ENCODE data around the gene METAP1D.
"Not testable (repeated sequence)": the region's sequence is repeated elsewhere in the genome, so short reads cannot be mapped to it uniquely, and the experiment has no call there.

Gene METAP1D

DNA sequence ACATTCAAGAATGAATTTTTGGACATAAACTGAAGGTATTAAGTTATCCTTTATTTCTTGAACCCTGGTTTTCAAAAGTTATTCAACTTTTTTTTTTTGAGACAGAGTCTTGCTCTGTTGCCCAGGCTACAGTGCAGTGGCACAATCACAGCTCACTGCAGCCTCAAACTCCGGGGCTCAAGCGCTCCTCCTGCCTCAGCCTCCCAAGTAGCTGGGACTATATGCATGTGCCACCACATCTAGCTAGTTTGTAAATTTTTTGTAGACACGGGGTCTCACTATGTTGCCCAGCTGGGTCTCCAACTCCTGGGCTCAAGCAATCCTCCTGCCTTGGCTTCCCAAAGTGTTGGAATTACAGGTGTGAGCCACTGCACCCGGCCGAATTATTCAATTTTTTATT, 2.7 kb upstream of the METAP1D start:
- not testable (repeated sequence) for DNase-seq (ENCODE audit: low spot score)

DNA sequence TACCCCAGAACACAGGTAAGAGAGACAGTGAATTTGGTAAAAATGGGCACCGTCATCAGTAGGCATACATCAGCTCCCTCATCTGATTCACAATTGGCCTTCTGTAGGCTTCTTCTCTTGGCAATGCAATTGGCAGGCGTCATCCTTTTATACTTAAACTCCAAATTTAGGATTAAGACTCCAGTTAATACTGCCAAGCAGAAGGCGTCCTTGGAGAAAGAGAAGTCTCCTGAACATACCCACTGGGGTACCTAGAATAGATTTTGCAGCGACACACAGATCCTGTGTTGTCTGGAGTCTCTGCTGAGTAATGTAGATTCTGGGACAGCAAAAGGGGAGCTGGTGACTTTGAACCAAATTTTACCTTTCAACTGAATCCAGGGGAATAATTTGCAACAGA, 592 bp upstream of the METAP1D start:
- DNase-seq (ENCODE audit: low spot score): no peak

DNA sequence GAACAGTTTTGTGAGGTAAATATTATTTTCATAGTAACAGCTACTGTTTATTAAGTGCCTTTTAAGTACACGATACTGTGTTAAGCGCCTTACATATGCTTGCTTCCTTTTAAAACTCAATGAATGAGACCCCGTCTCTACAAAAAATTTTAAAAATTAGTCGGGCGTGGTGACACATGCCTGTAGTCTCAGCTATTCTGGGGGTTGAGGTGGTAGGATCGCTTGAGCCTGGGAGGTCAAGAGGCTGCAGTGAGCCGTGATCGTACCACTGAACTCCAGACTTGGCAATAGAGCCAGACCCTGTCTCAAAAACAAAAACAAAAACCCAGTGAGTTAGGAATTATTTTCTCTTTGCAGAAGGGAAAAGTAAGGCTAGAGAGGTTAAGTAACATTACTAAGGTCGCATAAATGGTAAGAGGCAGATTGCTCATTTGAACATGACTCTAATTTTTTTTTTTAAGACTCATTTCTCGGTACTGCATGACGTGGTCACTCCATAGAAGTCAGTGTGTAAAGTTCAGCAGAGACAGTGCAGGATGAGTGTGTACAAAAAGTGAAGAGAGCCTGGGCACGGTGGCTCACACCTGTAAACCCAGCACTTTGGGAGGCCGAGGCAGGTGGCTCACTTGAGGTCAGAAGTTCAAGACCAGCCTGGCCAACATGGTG, 1.1 kb downstream of the METAP1D start:
- no peak for DNase-seq (ENCODE audit: low spot score)

DNA sequence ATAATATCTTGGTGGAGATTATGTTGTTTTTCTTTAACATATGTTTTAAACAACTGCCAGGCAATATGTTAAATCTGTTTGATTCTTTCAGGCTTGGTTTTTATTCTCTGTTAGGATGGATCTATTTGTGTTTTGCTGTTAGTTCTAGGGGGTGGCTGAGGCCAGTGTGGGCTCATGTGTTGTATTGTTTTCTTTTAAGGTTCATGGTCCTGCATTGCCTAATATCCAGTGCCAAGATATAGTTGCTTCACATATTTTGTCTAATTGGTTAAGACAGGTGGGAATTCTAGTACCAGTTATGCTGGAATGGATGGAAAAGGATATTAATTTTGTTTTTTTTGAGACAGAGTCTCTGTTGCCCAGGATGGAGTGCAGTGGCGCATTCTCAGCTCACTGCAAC, 7.6 kb downstream of the METAP1D start:
- DNase-seq (ENCODE audit: low spot score): no peak

DNA sequence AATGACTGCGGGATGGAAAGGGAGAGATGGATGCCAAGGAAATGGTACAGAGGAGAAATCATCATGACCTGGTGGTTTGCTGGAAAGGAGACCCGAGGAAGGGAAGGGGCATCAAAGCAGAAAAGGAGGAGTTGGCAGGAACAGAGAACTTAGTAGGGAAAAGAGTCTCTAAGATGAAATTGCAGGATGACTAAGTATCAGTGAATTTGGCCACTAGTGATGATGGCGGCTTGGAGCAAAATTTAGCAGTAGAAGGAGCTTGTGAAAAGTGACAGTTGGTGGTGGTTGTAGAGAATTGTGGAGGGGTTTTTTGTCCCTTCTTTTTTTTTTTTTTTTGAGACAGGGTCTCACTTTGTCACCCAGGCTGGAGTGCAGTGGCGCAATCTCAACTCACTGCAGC, 10.1 kb downstream of the METAP1D start:
- DNase-seq (ENCODE audit: low spot score): no peak

DNA sequence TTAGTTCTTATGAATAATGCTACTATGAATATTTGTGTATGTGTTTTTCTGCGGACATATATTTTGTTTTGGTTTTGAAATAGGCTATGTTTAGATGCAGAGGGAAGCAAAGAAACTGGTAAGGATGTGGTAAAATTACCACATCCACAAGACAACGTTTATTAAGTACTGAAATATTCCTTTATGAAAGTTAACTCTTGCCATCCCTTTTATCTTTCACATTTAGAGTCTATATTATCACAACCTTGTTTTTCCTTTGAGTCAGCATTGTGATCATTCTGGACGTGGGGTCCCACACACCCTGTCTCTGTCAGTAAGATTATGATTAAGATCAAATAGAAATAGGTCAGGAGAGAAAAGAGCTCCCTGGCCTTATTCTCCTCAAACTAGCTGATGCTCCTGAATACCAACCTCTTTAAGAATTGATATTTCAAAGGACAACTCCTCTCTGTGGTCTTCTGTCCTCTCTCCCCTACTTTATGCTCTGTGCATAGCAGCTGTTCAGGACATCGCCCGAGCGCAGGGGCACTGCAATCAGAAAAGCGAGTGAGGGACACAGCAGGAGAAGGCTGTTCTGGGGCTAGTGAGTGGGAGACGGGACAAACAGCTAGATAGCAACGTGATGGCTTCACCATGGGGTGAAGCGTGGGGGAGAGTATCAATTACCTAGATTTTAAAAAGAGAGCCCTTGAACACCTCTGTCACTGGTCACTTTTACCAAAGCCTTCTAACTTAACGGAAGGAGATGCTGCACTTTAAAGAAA, 12.2 kb downstream of the METAP1D start:
- no peak for DNase-seq (ENCODE audit: low spot score)

DNA sequence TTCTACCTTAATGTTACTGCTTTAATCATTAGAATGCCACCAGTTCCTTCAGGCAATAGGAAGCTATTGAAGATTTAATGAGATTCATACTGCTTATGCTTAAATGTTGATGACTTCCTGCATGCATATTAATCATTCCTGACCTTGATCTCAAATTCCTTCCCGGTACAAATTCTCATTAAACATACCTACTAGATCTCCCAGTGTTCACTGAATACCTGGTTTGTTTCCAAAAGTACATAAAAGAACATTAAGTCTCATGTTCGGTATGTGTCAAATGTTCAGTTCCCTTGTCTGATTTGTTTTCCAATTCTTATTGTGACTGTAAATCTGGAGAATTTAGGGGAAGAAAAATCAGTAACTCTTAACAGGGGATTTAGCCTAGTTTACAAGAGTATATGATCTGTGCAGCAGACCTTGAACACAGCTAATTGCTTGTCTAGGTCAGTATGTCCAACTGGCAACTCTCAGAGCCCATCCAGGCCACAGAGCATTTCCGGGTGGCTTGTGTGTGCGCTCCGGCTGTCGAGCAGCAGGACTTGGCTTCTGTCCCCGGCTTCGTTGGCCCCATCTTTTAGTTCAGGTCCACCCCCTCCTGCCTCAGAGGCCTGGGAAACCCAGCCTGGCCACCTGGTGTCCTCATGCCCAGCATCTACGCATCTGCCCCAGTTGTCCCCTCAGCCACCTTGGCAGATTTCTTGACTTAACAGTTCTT, 13.1 kb downstream of the METAP1D start:
- DNase-seq (ENCODE audit: low spot score): no peak

DNA sequence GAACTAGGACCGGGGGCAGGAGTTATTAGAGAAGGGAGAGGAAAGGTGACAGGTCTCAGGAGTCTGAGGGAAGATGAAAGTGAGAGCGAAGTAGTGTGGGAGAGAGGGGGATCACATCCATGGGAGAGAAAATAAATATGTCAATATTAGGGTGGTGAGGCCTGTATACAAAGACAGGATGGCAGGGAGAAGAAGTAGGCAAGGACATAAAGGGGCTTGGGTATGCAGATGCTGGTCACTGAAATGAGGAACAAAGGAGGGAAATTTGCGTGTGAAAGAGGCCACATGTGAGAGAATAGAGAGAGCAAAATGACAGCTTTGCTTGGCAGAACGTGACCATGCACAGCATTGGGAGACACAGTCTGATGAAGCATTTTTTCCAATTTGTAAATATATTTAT, 13.6 kb downstream of the METAP1D start:
- DNase-seq (ENCODE audit: low spot score): no peak

DNA sequence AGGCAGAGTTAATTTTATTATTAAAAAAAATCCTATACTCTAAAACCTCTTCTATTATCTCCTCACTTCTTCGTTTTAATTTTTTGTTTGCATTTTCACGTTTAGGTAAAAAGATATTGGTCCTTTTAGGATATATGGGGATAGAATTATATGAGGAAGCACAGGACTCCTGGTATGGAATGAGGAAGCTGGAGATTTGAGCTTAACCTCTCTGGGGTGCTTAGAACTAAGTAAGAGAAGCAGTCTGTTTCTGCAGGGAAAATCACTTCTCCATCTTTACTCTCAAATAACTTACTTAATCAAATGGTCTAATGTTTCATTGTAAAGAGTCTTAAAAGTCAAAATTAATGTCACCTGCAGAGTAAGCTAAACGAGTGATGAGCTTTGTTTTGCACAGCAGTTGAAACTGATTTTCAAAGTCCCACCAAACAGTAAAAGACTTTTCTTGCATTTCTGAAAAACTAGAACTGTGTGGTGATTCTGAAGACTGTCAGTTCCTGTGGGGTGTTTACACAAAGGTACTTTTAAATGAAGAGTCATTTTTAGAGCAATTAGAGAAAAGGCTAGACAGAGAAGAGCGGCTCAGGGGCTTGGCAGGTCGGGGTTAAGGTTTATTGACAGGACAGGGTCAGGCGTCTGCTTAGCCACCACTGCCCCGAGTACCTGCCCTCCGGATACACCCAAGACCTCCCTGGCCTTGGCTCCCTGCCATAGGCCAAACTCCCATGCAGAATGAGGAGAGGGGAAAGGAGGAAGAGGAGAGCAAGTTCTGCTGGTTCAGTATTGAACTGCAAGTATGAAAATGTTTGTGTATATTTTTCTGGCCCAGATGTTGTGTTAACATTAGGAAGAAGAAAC, 21.6 kb downstream of the METAP1D start:
- no peak for DNase-seq (ENCODE audit: low spot score)

DNA sequence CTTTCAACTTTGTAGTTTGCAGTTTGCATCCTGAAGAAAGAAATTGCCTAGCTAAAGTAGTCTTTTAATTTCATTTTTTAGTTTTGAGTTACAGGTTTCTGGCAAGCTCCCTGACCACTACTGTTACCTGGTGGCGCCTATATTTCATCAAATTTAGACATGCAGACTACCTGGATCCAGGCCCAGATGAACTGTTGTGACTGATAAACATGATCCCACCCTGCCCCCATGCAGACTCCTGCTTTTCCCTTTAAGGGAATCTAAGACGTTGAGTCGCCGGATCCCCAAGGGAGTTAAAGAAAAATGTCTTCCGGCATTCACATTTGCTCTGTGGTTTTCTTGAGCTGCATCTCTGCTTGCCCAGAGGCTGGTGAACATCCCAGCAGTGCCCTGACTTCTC, 22.2 kb downstream of the METAP1D start:
- no peak for DNase-seq (ENCODE audit: low spot score)

DNA sequence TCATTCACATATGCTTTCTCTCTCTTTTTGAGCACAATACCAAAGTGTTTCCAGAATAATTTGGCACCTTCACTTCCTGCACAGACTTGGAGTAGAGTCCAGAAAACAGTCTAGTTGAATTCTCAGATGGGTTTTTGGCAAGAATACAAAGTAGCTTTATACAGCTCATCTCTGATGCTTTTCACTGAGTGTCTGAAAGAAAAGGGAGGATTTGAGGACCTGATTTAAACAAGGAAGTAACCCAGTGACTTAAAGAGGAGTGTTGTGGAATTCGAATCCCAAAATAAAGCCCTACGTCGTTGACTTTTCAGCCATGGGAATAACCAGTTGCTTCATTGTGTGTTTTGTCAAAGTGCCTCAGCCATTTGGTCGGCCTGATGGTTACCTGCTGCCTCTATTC, 31.8 kb downstream of the METAP1D start:
- no peak for DNase-seq (ENCODE audit: low spot score)

DNA sequence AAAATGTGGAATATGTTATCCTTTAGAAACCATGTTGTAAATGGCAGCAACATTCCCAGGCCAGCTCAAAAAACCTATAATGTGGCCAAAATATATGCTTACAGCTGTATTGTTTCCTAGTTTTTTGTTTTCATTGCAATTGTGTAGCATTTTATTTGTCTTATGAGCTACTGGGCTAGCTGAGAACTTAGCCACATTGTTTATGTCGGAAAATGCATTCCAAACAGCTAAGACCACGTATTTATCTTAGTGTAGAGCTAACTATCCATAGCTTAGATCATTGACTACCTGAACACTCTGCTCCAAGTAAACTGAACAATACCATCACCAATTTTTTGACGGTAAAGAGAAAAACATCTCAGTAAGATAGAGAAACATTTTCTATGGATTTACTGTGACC, 38.4 kb downstream of the METAP1D start:
- DNase-seq (ENCODE audit: low spot score): no peak

DNA sequence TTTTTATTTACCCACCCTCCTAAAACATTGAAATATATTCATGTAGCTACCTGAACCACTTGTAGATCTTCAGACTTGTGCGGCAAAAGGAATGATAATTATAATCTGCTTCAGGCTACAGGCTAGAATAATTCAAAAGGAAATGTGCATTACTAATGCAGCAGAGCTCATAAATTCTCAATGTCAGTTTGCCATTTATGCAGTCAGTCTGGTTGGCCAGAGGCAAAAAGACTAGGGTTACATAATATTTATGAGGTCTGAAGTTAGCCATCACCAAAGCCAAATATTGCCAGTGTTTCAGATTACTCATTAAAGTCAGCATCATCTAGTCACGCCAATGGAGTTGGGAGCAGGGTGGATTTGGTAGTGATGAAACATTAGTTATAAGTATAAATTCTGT, 38.9 kb downstream of the METAP1D start:
- no peak for DNase-seq (ENCODE audit: low spot score)

DNA sequence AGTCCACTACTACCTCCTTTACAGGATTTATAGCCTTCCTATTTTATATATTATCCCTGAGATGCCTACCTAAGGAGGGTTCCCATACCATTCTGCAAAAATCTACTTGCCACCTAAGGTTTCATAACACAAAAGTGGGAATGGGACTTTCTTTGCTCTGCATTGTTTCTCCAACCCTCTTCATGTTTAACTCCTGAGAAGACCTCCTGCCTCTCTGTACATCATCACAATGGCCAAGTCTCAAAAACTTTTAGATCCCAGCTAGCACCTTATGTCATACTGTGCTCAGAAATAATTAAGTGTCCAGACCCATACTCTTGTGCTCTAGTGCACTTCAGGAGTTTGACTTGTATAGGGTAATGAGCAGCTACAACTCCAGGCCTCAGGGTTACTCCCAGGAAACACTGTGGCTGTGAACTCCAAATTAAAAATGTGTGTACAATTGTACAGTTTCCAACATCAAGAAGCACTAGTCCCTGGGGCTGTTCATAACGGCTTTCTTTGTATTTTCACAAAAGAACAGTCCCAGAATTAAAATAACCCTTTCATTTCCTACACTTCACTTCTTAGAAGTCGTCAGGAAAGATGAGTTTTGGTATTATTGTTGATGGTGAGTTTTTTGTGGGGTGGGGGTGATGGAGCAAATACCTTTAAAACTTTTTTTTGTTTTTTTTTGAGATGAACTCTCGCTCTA, 39.4 kb downstream of the METAP1D start:
- DNase-seq (ENCODE audit: low spot score): no peak

DNA sequence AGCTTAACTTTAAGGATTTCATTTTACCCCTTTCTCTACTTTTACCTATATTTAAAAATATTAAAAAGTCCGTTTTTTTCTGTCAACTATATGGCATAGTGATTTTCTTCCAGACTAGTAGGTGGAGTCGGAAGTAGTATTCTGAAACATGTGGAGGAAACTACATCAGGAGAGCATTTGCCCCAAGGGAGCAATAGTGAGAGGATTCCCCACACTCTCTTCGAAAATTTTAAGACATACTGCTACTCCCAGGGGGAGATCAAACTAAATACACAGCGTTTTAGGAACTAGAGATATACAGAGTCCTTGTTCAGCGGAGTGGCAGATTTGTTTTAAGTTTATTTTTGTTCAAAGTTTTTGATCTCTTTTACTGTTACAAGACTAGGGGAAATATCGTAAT, 40.6 kb downstream of the METAP1D start:
- DNase-seq (ENCODE audit: low spot score): no peak

DNA sequence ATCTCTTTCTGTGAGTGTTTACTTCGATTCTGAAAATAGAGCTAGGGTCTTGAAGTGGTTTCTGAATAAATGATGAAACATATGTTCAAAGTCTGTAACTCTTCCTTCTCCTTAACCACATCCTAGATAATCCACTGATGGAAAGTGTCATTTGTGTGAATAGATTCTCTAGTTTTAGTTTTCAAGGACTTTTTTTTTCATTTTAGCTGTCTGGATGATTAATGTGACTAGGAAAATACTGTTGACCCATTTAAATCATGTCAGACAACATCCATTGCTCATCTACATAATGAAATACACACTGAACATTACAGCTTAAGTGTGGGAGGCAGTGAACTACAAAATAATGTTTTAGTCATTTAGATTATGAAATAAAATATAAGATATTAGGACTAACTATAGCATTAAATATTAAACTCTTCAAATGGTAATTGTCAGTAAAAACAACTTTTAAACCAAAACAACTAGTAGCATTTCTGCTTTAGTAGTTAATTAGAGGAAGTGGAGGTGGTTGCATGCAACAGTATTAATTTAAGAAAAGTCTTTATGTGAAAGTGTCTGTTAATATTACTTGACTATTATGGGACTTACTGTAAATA, 46.4 kb downstream of the METAP1D start:
- peak; percentile 42 for DNase-seq (ENCODE audit: low spot score)

DNA sequence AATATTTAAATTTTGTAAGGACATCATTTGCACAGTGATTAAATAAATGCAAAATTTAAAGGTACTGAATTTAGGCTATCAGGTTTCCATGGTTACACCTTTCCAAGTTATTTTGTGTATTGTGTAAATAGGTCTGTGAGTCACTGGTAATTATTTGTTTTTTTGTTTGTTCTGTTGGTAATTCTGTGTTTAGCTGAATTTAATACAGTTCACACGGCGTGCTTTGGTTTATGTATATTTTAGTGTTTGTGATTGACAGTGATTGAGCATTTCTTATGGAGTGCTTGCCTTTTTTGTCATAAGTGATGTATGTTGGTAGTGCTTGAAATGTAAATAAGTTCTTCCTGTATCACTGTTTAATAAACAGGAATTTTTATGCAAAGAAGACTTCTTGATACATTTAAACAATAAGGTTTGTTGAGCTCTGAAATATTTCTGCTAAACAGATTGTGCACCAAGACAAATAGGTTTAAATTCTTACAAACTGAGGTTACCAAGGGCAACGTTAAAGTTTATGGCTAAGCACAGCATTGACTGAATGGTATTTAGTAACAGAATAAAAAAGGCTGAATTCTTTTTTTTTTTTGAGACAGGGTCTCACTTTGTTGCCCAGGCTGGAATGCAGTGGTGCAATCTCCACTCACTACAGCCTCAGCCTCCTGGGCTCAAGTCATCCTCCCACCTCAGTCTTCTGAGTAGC, 47.3 kb downstream of the METAP1D start:
- no peak for DNase-seq (ENCODE audit: low spot score)

DNA sequence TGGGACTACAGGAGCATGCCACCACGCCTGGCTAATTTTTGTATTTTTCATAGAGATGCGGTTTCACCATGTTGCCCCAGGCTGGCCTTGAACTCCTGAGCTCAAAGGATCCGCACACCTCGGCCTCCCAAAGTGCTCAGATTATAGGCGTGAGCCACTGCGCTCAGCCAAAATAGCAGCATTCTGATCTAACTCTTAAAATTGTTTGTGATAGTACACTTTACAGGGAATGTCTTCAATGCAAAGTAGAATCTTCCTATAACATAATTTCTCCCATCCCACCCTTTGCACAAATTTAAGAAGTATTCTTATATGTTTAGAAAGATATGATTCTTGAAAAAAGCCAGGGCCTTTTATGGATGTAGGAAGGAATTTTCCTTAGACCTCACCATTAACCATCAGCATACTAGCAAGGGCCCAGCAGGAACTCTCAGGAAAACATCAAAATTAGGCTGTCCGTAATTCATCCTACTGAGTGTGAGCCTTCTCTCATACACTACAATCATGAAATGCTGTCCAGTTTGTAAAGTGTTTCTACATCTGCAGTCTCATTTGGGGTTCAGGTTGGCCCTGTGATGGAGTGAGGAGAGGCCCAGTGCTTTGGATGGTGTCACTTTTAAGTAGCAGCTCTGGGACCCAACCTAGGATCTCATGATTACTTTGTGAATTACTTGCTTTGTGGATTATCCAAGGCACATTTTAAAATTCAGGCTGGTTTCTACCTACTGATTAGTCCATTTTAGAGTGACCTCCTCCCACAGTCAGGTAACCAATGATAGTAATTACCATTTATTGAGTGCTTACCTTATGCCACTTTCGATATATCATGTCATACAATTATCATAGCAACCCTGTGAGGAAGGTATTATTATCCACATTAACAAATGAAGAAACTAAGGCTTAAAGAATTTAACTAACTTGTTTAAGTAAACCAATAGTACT, 48.1 kb downstream of the METAP1D start:
- DNase-seq (ENCODE audit: low spot score): no peak

Data from SW480 (cell line).